KMS-11 (cell line): Measurements from ENCODE around the gene LCE1C.

ENCODE experiments used
- H2AFZ ChIP-seq: fragments of 200-600 bp; sonication (generic); 2 replicates; pipeline ENCODE4 v1.6.1; 2016; ENCODE audit warnings: antibody characterized with exemption, mixed run types, low read depth
- H3K27ac ChIP-seq: fragments of 200-600 bp; sonication (generic); 2 replicates; pipeline ENCODE4 v1.6.1; 2016; ENCODE audit warnings: mild to moderate bottlenecking, mixed run types
- H3K27me3 ChIP-seq: fragments of 200-600 bp; sonication (generic); 2 replicates; pipeline ENCODE4 v1.6.1; 2017; ENCODE audit warnings: mild to moderate bottlenecking, low read depth, mixed run types, moderate library complexity; ENCODE audit not compliant: insufficient read depth
- H3K36me3 ChIP-seq: fragments of 200-600 bp; sonication (generic); 2 replicates; pipeline ENCODE4 v1.6.1; 2017; ENCODE audit warnings: mild to moderate bottlenecking, mixed run types; ENCODE audit not compliant: insufficient read depth
- H3K4me1 ChIP-seq: fragments of 200-600 bp; sonication (generic); 2 replicates; pipeline ENCODE4 v1.6.1; 2016; ENCODE audit warnings: mild to moderate bottlenecking, low read depth, mixed run types; ENCODE audit not compliant: poor library complexity, severe bottlenecking
- H3K4me2 ChIP-seq: fragments of 200-600 bp; sonication (generic); 2 replicates; pipeline ENCODE4 v1.7.0; 2016; ENCODE audit warnings: mild to moderate bottlenecking, mixed run types
- H3K4me3 ChIP-seq: fragments of 200-600 bp; sonication (generic); IDR thresholded peaks from 2 replicates; pipeline ENCODE4 v1.6.1; 2017; ENCODE audit warnings: low read depth, low read length, mixed read lengths; ENCODE audit not compliant: insufficient read depth
- H3K79me2 ChIP-seq: fragments of 200-600 bp; sonication (generic); 2 replicates; pipeline ENCODE4 v1.6.1; 2016; ENCODE audit warnings: low read depth, mixed run types; ENCODE audit not compliant: insufficient read depth
- H3K9ac ChIP-seq: fragments of 200-600 bp; sonication (generic); 2 replicates; pipeline ENCODE4 v1.6.1; 2016; ENCODE audit warnings: mild to moderate bottlenecking, mixed run types
- H4K20me1 ChIP-seq: fragments of 200-600 bp; sonication (generic); 2 replicates; pipeline ENCODE4 v1.6.1; 2016; ENCODE audit warnings: mild to moderate bottlenecking, mixed run types; ENCODE audit not compliant: insufficient read depth
- CTCF ChIP-seq: fragments of 200-600 bp; sonication (generic); conservative IDR thresholded peaks from 2 replicates; pipeline ENCODE4 v1.6.1; 2017; ENCODE audit warnings: low read depth, mild to moderate bottlenecking, antibody characterized with exemption, low read length, moderate library complexity, mixed read lengths

LCE1C gene

GRCh38 chr1:152806576-152806975 is at the start of gene LCE1C:
LCE1C (minus strand) TSS chr1:152806651; CDS start chr1:152805478, 1,173 bp downstream.
- no peaks in the 10 kb centered on the region for H3K27me3 ChIP-seq
- no peak for TF ChIP-seq CTCF
- no peaks in the 10 kb centered on the region for H3K79me2 ChIP-seq
- no peak within 1 kb of the TSS for H3K4me3 ChIP-seq
- H2AFZ ChIP-seq = no peak within 1 kb of the TSS
- no peaks in the 10 kb centered on the region for H3K4me1 ChIP-seq
- H3K36me3 ChIP-seq = no peaks in the 10 kb centered on the region
- H3K27ac ChIP-seq = no peak within 1 kb of the TSS
- no peak within 1 kb of the TSS for H3K9ac ChIP-seq
- no peaks in the 10 kb centered on the region for H4K20me1 ChIP-seq
- no peak within 1 kb of the TSS for H3K4me2 ChIP-seq

GRCh38 chr1:152855661-152856060 is 49.2 kb upstream of the LCE1C start:
- no peak for TF ChIP-seq CTCF
- Histone ChIP-seq H3K27me3 (no peaks in the 10 kb centered on the region), H3K4me3 (no peak overlapping the region), H3K4me2 (no peak overlapping the region), H3K4me1 (no peaks in the 10 kb centered on the region), H4K20me1 (no peaks in the 10 kb centered on the region), H3K36me3 (no peaks in the 10 kb centered on the region), H2AFZ (no peak overlapping the region), H3K9ac (no peak overlapping the region), H3K27ac (no peak overlapping the region), H3K79me2 (no peaks in the 10 kb centered on the region)

DNA sequence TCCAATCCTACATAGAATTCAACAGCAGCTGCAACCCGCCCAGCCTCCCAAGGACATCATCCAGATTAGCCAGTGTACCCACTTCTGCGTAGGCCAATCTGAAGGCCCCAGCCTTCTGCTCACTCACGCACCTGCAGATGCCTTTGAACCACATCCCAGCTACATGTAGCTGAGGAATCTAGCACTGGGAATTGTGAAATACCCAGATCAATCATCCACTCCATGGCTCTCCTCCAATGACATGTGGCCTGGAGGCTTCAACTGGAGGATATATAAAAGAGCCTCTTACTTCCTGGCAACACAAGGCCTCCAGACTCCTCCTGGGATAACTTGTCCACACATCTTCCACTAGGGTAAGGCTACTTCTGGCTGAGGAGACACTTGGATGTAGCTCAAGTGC is 36.1 kb upstream of the LCE1C start, which contains the start of gene LCE6A:
Gene LCE6A, plus strand, starts transcription at position 301 of the 400 bp plus-strand sequence. CDS start 665 bp downstream, outside the sequence.
- TF ChIP-seq CTCF = no peak
- no peaks in the 10 kb centered on the region for H3K27me3 ChIP-seq

DNA sequence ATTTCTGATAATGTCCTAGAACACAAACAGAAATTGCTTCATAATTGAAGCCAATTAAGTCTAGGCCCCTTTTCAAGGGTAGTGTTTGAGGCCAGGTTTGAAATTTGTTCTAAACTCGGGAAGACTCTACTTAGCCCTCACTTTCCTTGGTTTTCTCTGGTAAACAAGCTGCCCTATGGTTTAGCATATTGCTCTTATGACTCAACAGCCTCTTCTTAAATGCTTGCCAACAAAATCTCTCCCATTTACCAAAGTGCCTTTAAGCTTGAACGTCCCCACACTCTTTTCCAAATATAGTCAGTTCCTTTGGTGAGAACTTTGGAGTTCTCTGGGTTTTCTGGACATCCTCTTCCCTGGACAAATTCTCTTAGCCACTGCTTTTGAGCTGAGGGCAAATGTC is 30.4 kb upstream of the LCE1C start:
- Histone ChIP-seq H3K9ac (no peak overlapping the region), H4K20me1 (no peaks in the 10 kb centered on the region), H3K4me2 (no peak overlapping the region), H3K4me3 (no peak overlapping the region), H2AFZ (no peak overlapping the region), H3K36me3 (no peaks in the 10 kb centered on the region), H3K79me2 (no peaks in the 10 kb centered on the region), H3K27ac (no peak overlapping the region), H3K27me3 (no peaks in the 10 kb centered on the region), H3K4me1 (no peaks in the 10 kb centered on the region)
- no peak for TF ChIP-seq CTCF

More for the DNA sequence above, 36.1 kb upstream of the LCE1C start, which contains the start of gene LCE6A:
- Histone ChIP-seq H3K4me1 (no peaks in the 10 kb centered on the region), H4K20me1 (no peaks in the 10 kb centered on the region), H3K4me3 (no peak within 1 kb of the TSS), H2AFZ (no peak within 1 kb of the TSS), H3K79me2 (no peaks in the 10 kb centered on the region), H3K4me2 (no peak within 1 kb of the TSS), H3K36me3 (no peaks in the 10 kb centered on the region), H3K27ac (no peak within 1 kb of the TSS), H3K9ac (no peak within 1 kb of the TSS)
